HFFc6 (cell line): Measurements from ENCODE around the gene RAB37. TPM values are rescaled to one million over a fixed set of nuclear protein-coding genes. Genes with fewer than 3 reads are reported as not detected.

Experiments
- DNase-seq: peaks from one replicate; pipeline ENCODE4 v3.0.0-alpha.2; 2018
- H3K27ac Mint-ChIP-seq: 2 replicates; pipeline ENCODE4 v1.8.0; 2020; ENCODE audit warnings: mild to moderate bottlenecking, mixed read lengths
- H3K27me3 Mint-ChIP-seq: 2 replicates; pipeline ENCODE4 v1.8.0; 2021; ENCODE audit warnings: mild to moderate bottlenecking, moderate library complexity, mixed read lengths; ENCODE audit not compliant: insufficient read depth
- H3K36me3 Mint-ChIP-seq: 2 replicates; pipeline ENCODE4 v1.8.0; 2021; ENCODE audit warnings: low read depth, mixed read lengths
- H3K4me1 Mint-ChIP-seq: 2 replicates; pipeline ENCODE4 v1.8.0; 2020; ENCODE audit warnings: low read depth, mixed read lengths
- H3K4me3 Mint-ChIP-seq: 2 replicates; pipeline ENCODE4 v1.8.0; 2020; ENCODE audit warnings: mild to moderate bottlenecking, moderate library complexity, mixed read lengths
- H3K9me3 Mint-ChIP-seq: 2 replicates; pipeline ENCODE4 v1.8.0; 2020; ENCODE audit warnings: mild to moderate bottlenecking, mixed read lengths
- total RNA-seq, 6 experiments: library from RNA; stranded (reverse); fragmentation: NEBNext Ultra II Directional; extraction: Animal tissue kit (Norgen Biotek cat#: 25700); gene quantifications; 2 replicates in 1 of 6; 3 replicates in 5 of 6; pipeline ENCODE4 v1.2.3, GENCODE V29; 2021
- TF ChIP-seq, protein P1 (sequence below): fragments of 200-600 bp; sonication (generic); IDR thresholded peaks from 2 replicates; pipeline ENCODE4 v1.5.0; 2021; ENCODE audit warnings: antibody characterized with exemption, mild to moderate bottlenecking

RAB37 gene
- total RNA-seq, 6 experiments from 2014 or later = 0.11 to 0.28 (median 0.12) TPM; not detected in 3

DNA sequence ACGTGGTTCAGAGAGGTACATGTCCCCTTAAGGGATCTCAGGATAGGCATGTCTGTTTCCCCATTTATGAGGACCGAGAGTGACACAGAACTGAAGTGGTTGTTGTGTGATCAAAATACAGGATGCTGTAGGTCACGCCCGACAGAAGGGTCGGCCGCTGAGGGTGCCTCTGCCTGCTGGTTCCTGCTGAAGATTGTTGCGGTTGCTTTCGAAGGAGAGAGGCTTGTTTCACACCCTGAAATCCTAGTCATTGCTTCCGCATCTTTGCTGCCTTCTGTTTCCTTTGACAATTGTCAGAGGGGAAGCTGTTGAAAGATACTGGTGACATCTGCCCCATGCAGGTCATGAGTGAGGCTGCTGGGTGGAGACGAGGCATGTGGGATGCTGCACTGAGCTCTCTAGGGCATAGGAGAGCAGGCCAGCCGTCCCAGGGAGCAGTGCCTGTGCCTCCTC is 42.9 kb downstream of the RAB37 start:
- H3K4me3 Mint-ChIP-seq = no peak overlapping the region

DNA sequence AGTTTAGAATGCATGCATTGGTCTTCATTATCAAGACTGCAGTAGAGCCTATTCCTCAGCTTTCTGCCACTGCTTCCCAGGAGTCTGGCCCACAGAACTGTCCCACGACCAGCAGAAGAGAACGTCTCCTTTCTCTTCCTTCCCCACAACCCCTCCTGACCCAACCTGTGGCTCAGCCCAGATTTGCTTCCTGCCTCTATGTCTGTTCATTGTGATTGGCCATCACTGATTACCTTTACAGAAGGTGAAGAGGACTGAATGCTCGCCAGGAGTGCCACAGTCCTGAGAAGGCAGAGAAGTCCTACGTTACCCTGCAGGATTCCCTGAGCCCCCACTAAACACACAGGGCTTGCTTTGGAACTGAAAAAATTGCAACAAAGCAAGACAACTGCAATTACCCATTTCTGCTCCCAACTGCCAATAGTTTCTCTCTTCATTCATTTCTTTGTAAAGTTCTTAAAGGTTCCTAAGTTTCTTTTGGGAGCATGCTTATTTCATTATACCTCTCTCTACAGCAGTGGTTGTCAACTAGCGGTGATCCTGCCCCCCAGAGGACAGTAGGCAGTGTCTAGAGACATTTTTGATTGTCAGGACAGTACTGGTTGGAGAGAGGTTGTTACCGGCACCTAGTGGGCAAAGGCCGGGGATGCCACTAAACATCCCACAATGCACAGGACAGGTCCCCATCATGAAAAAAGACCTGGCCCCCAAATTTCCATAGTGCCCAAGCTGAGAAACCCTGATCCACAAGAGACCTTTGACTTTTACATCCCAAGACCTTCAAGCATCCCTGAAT is 43.6 kb downstream of the RAB37 start:
- Mint-ChIP-seq H3K36me3 (peaks cover 6% of the 10 kb centered on the region), H3K27ac (no peak overlapping the region), H3K4me3 (no peak overlapping the region), H3K4me1 (peaks cover 30% of the 10 kb centered on the region), H3K27me3 (peaks cover 6% of the 10 kb centered on the region; the same call in 1 of the 2 replicates), H3K9me3 (no peaks in the 10 kb centered on the region)
- TF ChIP-seq, protein P1, sequence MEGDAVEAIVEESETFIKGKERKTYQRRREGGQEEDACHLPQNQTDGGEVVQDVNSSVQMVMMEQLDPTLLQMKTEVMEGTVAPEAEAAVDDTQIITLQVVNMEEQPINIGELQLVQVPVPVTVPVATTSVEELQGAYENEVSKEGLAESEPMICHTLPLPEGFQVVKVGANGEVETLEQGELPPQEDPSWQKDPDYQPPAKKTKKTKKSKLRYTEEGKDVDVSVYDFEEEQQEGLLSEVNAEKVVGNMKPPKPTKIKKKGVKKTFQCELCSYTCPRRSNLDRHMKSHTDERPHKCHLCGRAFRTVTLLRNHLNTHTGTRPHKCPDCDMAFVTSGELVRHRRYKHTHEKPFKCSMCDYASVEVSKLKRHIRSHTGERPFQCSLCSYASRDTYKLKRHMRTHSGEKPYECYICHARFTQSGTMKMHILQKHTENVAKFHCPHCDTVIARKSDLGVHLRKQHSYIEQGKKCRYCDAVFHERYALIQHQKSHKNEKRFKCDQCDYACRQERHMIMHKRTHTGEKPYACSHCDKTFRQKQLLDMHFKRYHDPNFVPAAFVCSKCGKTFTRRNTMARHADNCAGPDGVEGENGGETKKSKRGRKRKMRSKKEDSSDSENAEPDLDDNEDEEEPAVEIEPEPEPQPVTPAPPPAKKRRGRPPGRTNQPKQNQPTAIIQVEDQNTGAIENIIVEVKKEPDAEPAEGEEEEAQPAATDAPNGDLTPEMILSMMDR = peak; percentile 67
- DNase-seq = peak; percentile 32

More for the DNA sequence above, 42.9 kb downstream of the RAB37 start:
- Mint-ChIP-seq H3K4me1 (peaks cover 33% of the 10 kb centered on the region), H3K36me3 (peaks cover 7% of the 10 kb centered on the region), H3K27me3 (peaks cover 7% of the 10 kb centered on the region; the same call in 1 of the 2 replicates), H3K27ac (no peak overlapping the region), H3K9me3 (no peaks in the 10 kb centered on the region)
- DNase-seq = no peak
- TF ChIP-seq, protein P1 = no peak

DNA sequence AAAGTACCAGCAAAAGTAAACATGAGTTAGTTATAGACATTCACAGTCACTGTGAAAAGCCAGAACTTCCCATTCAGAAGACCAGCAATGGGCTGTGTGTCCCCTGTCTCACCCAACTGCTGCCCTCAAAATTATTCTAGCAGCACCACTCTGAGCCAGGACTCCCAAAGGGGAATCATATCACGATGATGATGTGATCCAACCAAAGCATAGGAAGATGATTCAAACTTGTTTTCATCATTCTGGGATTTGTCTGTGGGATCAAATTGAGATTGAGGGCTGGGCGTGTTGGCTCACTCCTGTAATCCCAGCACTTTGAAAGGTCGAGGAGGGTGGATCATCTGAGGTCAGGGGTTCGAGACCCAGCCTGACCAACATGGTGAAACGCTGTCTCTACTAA is 45.5 kb downstream of the RAB37 start:
- H3K27ac Mint-ChIP-seq = no peak overlapping the region
- H3K36me3 Mint-ChIP-seq = no peaks in the 10 kb centered on the region
- TF ChIP-seq, protein P1 = no peak
- H3K9me3 Mint-ChIP-seq = no peaks in the 10 kb centered on the region
- H3K4me1 Mint-ChIP-seq = peaks cover 17% of the 10 kb centered on the region
- DNase-seq = no peak
- no peak overlapping the region for H3K4me3 Mint-ChIP-seq
- no peaks in the 10 kb centered on the region; the same call in 1 of the 2 replicates for H3K27me3 Mint-ChIP-seq

DNA sequence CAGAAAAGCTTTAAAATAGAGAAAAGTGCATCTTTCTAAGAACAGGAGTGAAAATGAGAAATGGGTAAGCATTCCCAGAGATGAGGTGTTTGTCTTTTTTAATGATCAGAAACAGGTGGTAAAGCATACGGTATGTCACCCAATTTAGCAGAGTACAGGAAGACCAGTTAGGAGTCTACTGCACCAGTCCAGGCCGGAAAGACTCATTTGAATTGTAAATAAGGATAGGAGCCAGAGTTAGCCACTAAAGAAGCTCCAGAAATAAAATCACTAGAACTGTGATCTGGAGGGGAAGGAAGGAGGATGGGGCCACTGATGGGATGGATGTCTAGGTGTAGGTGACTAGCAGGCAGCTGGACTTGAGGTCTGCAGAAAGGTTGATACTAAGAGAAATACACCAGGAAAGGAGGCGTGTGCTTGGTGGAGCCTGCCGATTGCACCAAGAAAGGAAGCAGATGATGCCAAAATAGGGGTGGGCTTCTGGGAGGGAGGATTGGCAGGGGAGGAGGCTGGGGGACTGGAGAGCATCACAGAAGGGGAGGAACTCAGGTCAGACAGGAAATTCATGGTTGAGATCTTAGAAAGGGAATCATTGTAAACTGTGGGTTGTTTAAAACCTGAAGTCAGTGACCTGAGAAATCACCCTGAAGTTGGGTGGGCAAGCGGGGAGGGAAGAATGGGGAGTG is 47.2 kb downstream of the RAB37 start:
- Mint-ChIP-seq H3K27ac (no peak overlapping the region), H3K27me3 (no peaks in the 10 kb centered on the region; the same call in 1 of the 2 replicates), H3K36me3 (no peaks in the 10 kb centered on the region), H3K4me1 (peaks cover under 1% of the 10 kb centered on the region), H3K4me3 (no peak overlapping the region), H3K9me3 (no peaks in the 10 kb centered on the region)
- no peak for DNase-seq
- TF ChIP-seq, protein P1 = no peak

DNA sequence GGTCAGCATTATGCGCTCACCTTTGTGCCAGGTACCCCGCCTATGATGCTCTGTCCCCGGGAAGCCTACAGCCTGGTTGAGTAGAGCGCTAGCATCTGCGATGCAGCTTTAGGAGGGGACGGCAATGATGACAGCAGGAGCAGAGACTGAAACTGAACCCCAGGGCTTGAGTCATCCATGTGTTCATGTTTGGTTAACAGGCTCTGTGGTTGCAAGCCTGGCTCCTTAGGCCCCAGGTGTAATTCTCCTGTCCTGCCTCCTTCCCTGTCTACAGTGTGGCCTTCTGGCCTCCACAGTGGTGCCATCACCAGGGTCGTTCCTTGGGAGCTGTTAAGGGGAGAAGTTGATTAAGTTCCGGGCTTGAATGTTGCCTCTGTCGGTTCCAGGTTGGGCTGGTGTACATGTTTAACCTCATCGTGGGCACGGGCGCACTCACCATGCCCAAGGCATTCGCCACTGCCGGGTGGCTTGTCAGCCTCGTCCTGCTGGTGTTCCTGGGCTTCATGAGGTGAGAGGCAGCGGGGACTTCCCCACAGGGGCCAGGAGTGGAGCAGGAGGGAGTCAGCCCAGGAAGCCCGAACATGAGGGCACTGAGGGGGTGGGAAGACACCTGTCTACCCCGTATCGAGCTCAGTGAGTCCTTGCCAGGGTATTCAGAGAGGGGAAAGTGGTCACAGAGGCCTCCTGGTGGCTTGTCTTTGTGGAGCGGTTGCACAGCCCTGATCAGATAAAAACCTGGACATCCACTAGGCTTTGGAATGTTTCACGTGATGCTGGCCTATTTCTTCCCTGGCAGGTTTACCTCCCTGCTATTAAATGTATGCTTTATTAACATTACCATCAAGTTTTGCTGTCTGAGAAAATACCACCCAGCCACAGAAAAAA is 48.3 kb downstream of the RAB37 start:
- TF ChIP-seq, protein P1 = peak; percentile 39
- H3K9me3 Mint-ChIP-seq = no peaks in the 10 kb centered on the region
- 0 out of 2 replicates have a peak, but pooled peaks cover 2% of the 10 kb centered on the region for H3K36me3 Mint-ChIP-seq
- H3K4me1 Mint-ChIP-seq = no peaks in the 10 kb centered on the region; the same call in 1 of the 2 replicates
- no peaks in the 10 kb centered on the region; the same call in 1 of the 2 replicates for H3K27me3 Mint-ChIP-seq
- H3K4me3 Mint-ChIP-seq = no peak overlapping the region
- DNase-seq = no peak
- no peak overlapping the region for H3K27ac Mint-ChIP-seq
